Ishikawa (cell line): ENCODE results near the gene KCNK15.

ENCODE experiments used
- EP300 ChIP-seq: IDR thresholded peaks from 2 replicates; pipeline ENCODE4 v1.6.1; 2012; ENCODE audit warnings: borderline replicate concordance
- FOXM1 ChIP-seq: IDR thresholded peaks from 2 replicates; pipeline ENCODE4 v1.6.1; 2012; ENCODE audit warnings: low read depth, borderline replicate concordance
- MAX ChIP-seq: IDR thresholded peaks from 2 replicates; pipeline ENCODE4 v1.6.1; 2012
- NFIC ChIP-seq: IDR thresholded peaks from 2 replicates; pipeline ENCODE4 v1.6.1; 2012
- RAD21 ChIP-seq: IDR thresholded peaks from 2 replicates; pipeline ENCODE4 v1.6.1; 2012; ENCODE audit warnings: low read depth
- TAF1 ChIP-seq: IDR thresholded peaks from 2 replicates; pipeline ENCODE4 v1.6.1; 2012; ENCODE audit warnings: low read depth, mild to moderate bottlenecking
- TCF12 ChIP-seq: IDR thresholded peaks from 2 replicates; pipeline ENCODE4 v1.6.1; 2012; ENCODE audit warnings: low read depth
- TEAD4 ChIP-seq: IDR thresholded peaks from 2 replicates; pipeline ENCODE4 v1.6.1; 2012
- USF1 ChIP-seq: IDR thresholded peaks from 2 replicates; pipeline ENCODE4 v1.6.1; 2012
- YY1 ChIP-seq: IDR thresholded peaks from 2 replicates; pipeline ENCODE4 v1.6.1; 2012; ENCODE audit warnings: low read depth

- TF ChIP-seq TAF1, result no peak
- no peak for TF ChIP-seq TCF12
- no peak for TF ChIP-seq EP300
- no peak for TF ChIP-seq MAX
- no peak for TF ChIP-seq FOXM1
- no peak for TF ChIP-seq NFIC
- no peak for TF ChIP-seq YY1
- no peak for TF ChIP-seq RAD21
- TF ChIP-seq USF1, result no peak
- TF ChIP-seq TEAD4, result no peak
Measured at GRCh38 chr20:44721785-44722054, 23.9 kb upstream of the KCNK15 start.
